GM12878 (cell line): Measurements from ENCODE around the gene FNDC3B.

ENCODE experiments used
- EZH2 ChIP-seq: IDR thresholded peaks from 2 replicates; pipeline ENCODE4 v1.6.1; 2012; ENCODE audit warnings: low read depth, mild to moderate bottlenecking, control low read depth, inconsistent platforms, low read length, borderline replicate concordance; ENCODE audit not compliant: control insufficient read depth
- HCFC1 ChIP-seq: fragments of 150-350 bp; IDR thresholded peaks from 2 replicates; pipeline ENCODE4 v1.6.1; 2014; ENCODE audit warnings: low read length
- PAX5 ChIP-seq: IDR thresholded peaks from 2 replicates; pipeline ENCODE4 v1.6.1; 2011; ENCODE audit warnings: low read depth, low read length, borderline replicate concordance
- PKNOX1 ChIP-seq: fragments of 450-650 bp; IDR thresholded peaks from 2 replicates; pipeline ENCODE4 v1.6.1; 2016; ENCODE audit warnings: mild to moderate bottlenecking
- POLR2AphosphoS5 ChIP-seq: IDR thresholded peaks from 2 replicates; pipeline ENCODE4 v1.6.1; 2011; ENCODE audit warnings: mild to moderate bottlenecking, low read length, inconsistent platforms
- RAD21 ChIP-seq: IDR thresholded peaks from 2 replicates; pipeline ENCODE4 v1.6.1; 2011; ENCODE audit warnings: mild to moderate bottlenecking, low read depth, low read length, moderate library complexity; ENCODE audit not compliant: insufficient read depth
- SMAD1 ChIP-seq: fragments of 450-650 bp; IDR thresholded peaks from 2 replicates; pipeline ENCODE4 v1.6.1; 2018; ENCODE audit warnings: mild to moderate bottlenecking, low read depth; ENCODE audit not compliant: partially characterized antibody
- TARDBP ChIP-seq: IDR thresholded peaks from 2 replicates; pipeline ENCODE4 v1.6.1; 2016; ENCODE audit warnings: borderline replicate concordance
- TCF12 ChIP-seq: IDR thresholded peaks from 2 replicates; pipeline ENCODE4 v1.6.1; 2011; ENCODE audit warnings: low read depth, mild to moderate bottlenecking, low read length
- WRNIP1 ChIP-seq: IDR thresholded peaks from 2 replicates; pipeline ENCODE4 v1.6.1; 2011; ENCODE audit warnings: low read depth, low read length, improper control_type of control experiment, borderline replicate concordance
- ZNF274 ChIP-seq: IDR thresholded peaks from one replicate; pipeline ENCODE4 v1.8.0; 2011; ENCODE audit not compliant: insufficient read length, insufficient read depth
- TF ChIP-seq, protein P1 (sequence below), 3 experiments: IDR thresholded peaks in 2 of 3; conservative IDR thresholded peaks in 1 of 3; 2 replicates each; pipeline ENCODE4 v1.5.1; 2011; ENCODE audit warnings: low read depth in 3 of 3, low read length in 3 of 3, mild to moderate bottlenecking in 3 of 3, control low read depth in 2 of 3, moderate library complexity in 2 of 3, inconsistent platforms in 1 of 3, mixed read lengths in 1 of 3; ENCODE audit not compliant: control insufficient read depth in 2 of 3, insufficient read depth in 1 of 3; ENCODE audit errors: extremely low read depth in 1 of 3
- TF ChIP-seq, protein P2 (sequence below): IDR thresholded peaks from 2 replicates; pipeline ENCODE4 v1.6.1; 2012; ENCODE audit warnings: low read length, inconsistent platforms
- TF ChIP-seq, protein P3 (sequence below): fragments of 450-650 bp; IDR thresholded peaks from 2 replicates; pipeline ENCODE4 v1.6.1; 2014; ENCODE audit warnings: mild to moderate bottlenecking

- no peak for TF ChIP-seq WRNIP1
- no peak for TF ChIP-seq SMAD1
- TF ChIP-seq RAD21 = peak; percentile 46
- no peak for TF ChIP-seq ZNF274
- TF ChIP-seq TARDBP = no peak
- TF ChIP-seq, protein P1, sequence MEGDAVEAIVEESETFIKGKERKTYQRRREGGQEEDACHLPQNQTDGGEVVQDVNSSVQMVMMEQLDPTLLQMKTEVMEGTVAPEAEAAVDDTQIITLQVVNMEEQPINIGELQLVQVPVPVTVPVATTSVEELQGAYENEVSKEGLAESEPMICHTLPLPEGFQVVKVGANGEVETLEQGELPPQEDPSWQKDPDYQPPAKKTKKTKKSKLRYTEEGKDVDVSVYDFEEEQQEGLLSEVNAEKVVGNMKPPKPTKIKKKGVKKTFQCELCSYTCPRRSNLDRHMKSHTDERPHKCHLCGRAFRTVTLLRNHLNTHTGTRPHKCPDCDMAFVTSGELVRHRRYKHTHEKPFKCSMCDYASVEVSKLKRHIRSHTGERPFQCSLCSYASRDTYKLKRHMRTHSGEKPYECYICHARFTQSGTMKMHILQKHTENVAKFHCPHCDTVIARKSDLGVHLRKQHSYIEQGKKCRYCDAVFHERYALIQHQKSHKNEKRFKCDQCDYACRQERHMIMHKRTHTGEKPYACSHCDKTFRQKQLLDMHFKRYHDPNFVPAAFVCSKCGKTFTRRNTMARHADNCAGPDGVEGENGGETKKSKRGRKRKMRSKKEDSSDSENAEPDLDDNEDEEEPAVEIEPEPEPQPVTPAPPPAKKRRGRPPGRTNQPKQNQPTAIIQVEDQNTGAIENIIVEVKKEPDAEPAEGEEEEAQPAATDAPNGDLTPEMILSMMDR (IDR thresholded peaks at IDR 0.05 in 2 of 3, conservative IDR thresholded peaks at IDR 0.05 in 1 of 3; ENCODE audit: control insufficient read depth in 2 of 3, extremely low read depth in 1 of 3, insufficient read depth in 1 of 3, low read depth in 3 of 3, low read length in 3 of 3) = peak; percentile 22 to 33 (median 33); a peak in 4 of 6 replicates
- no peak for TF ChIP-seq EZH2
- TF ChIP-seq POLR2AphosphoS5 = no peak
- TF ChIP-seq PKNOX1 = peak; percentile 82
- TF ChIP-seq HCFC1 = no peak
- TF ChIP-seq TCF12 = no peak
- TF ChIP-seq, protein P2, sequence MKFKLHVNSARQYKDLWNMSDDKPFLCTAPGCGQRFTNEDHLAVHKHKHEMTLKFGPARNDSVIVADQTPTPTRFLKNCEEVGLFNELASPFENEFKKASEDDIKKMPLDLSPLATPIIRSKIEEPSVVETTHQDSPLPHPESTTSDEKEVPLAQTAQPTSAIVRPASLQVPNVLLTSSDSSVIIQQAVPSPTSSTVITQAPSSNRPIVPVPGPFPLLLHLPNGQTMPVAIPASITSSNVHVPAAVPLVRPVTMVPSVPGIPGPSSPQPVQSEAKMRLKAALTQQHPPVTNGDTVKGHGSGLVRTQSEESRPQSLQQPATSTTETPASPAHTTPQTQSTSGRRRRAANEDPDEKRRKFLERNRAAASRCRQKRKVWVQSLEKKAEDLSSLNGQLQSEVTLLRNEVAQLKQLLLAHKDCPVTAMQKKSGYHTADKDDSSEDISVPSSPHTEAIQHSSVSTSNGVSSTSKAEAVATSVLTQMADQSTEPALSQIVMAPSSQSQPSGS = no peak
- no peak for TF ChIP-seq PAX5
- TF ChIP-seq, protein P3, sequence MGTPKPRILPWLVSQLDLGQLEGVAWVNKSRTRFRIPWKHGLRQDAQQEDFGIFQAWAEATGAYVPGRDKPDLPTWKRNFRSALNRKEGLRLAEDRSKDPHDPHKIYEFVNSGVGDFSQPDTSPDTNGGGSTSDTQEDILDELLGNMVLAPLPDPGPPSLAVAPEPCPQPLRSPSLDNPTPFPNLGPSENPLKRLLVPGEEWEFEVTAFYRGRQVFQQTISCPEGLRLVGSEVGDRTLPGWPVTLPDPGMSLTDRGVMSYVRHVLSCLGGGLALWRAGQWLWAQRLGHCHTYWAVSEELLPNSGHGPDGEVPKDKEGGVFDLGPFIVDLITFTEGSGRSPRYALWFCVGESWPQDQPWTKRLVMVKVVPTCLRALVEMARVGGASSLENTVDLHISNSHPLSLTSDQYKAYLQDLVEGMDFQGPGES = no peak
Measured at GRCh38 chr3:172034786-172035685, 4.3 kb upstream of the FNDC3B start.
